ENCODE data around the gene ZNF385B. TPM values are rescaled to one million over a fixed set of nuclear protein-coding genes. Genes with fewer than 3 reads are reported as not detected.

ZNF385B gene
- total and polyA plus RNA-seq, 9 of the 15 experiments (the other 6 are each of a cell fraction or from before 2014, with no cell fraction given): 0.50 TPM; not detected in 8

GRCh38 chr2:179850188-179850587 is 11.2 kb downstream of the ZNF385B start:
- CTCF ChIA-PET (ENCODE audit: low intra/inter-chr PET ratio): no interaction called here
- Histone ChIP-seq H3K9ac (ENCODE audit: insufficient read depth in 1 of 2, low read depth in 2 of 2, low read length in 2 of 2) (no peak overlapping the region), H3K36me3 (ENCODE audit: control insufficient read depth, insufficient read depth, low read length) (no peaks in the 10 kb centered on the region), H3K9me3 (replicated peaks; ENCODE audit: control insufficient read depth, insufficient read depth, low read depth, low read length) (no peaks in the 10 kb centered on the region; the same call in 1 of the 2 replicates), H3K9me1 (ENCODE audit: control insufficient read depth, insufficient read depth, low read length) (no peaks in the 10 kb centered on the region), H4K20me1 (replicated peaks; ENCODE audit: control insufficient read depth, insufficient read depth, low read length) (no peaks in the 10 kb centered on the region), H3K27me3 (ENCODE audit: control insufficient read depth in 2 of 2, insufficient read depth in 2 of 2, low read length in 2 of 2) (no peaks in the 10 kb centered on the region; a peak in 1 of 5 replicates), H3K27ac (ENCODE audit: extremely low read depth, low read depth, low read length) (no peak overlapping the region), H3K4me3 (no peak overlapping the region), H3K4me1 (replicated peaks in 1 of 2; ENCODE audit: control insufficient read depth in 2 of 2, insufficient read depth in 2 of 2, low read length in 2 of 2) (no peaks in the 10 kb centered on the region), H2AFZ (ENCODE audit: low read depth, low read length) (no peak overlapping the region), H3K79me2 (ENCODE audit: control insufficient read depth, insufficient read depth, low read length) (no peaks in the 10 kb centered on the region), H3K4me2 (ENCODE audit: insufficient read depth, low read length) (no peak overlapping the region)
- WGBS (ENCODE audit: insufficient coverage, low coverage, missing lambda C conversion rate): 0% methylated on average over 1 of the region's 1 CpG
- no TSS peak for BruUV-seq (replicated peaks)
- intact Hi-C loops (cut with micrococcal nuclease): no loop called here
- in situ Hi-C loops (cut with MboI): no loop called here
- POLR2A ChIA-PET: no interaction called here
- FAIRE-seq: no peak
- no peak for TF ChIP-seq RBM34 (IDR thresholded peaks at IDR 0.05; ENCODE audit: borderline replicate concordance, insufficient read depth, low read length)
- TF ChIP-seq POLR2AphosphoS2 (IDR thresholded peaks at IDR 0.05; ENCODE audit: low read length): no peak
- no peak for TF ChIP-seq FOXM1 (IDR thresholded peaks at IDR 0.05; ENCODE audit: low read depth)
- TF ChIP-seq FOXM1 (CRISPR knock-in tag; IDR thresholded peaks at IDR 0.05; ENCODE audit: low read depth): no peak
- no peak for TF ChIP-seq FOS (IDR thresholded peaks at IDR 0.05; ENCODE audit: extremely low read depth, insufficient read length)
- no peak for TF ChIP-seq IRF9 (tag; IDR thresholded peaks at IDR 0.05)
- TF ChIP-seq KLF1 (tag; IDR thresholded peaks at IDR 0.05): no peak
- TF ChIP-seq MITF (IDR thresholded peaks at IDR 0.05): no peak
- no peak for TF ChIP-seq KLF10 (CRISPR knock-in tag; IDR thresholded peaks at IDR 0.05)
- no peak for TF ChIP-seq GTF2B (IDR thresholded peaks at IDR 0.05; ENCODE audit: extremely low read depth, insufficient read length)
- TF ChIP-seq PHF8 (IDR thresholded peaks at IDR 0.05; ENCODE audit: borderline replicate concordance, low read length): no peak
- no peak for DNase-seq (ENCODE audit: extremely low read depth in 1 of 4, low spot score in 3 of 4)
- ATAC-seq: no peak
